HCT116 (cell line): Measurements from ENCODE around the gene LRRC74A. TPM values are rescaled to one million over a fixed set of nuclear protein-coding genes. Genes with fewer than 3 reads are reported as not detected.

Experiments used
- ATAC-seq: fragments of 200-7000 bp; cut with Tn5 transposase; 2 replicates; pipeline ENCODE4 v1.9.1; 2020; ENCODE audit warnings: mild to moderate bottlenecking, moderate library complexity
- BruUV-seq: library from RNA; stranded (reverse); fragments of 400-500 nt; replicated peaks from 2 replicates; lab custom pipeline; 2021; lab: Mats Ljungman, UMichigan
- CTCF ChIA-PET: fragments of 300-600 bp; sonication (Branson Sonifier 250); formaldehyde crosslinking; loops from one replicate; lab custom pipeline; 2021; ENCODE audit warnings: antibody characterized with exemption; lab: Charles Lee
- POLR2A ChIA-PET: fragments of 300-600, 350-600 bp; sonication (Branson Sonifier 250); formaldehyde crosslinking; loops from one replicate; lab custom pipeline; 2021; ENCODE audit warnings: antibody characterized with exemption; lab: Charles Lee
- RAD21 ChIA-PET, 2 experiments: fragments of 300-600 bp; sonication (Branson Sonifier 250); formaldehyde crosslinking; loops; one replicate each; lab custom pipeline; 2023; ENCODE audit warnings: low total read pairs in 2 of 2; ENCODE audit not compliant: uncharacterized antibody in 2 of 2, unreplicated experiment in 2 of 2, low non-redundant PET in 1 of 2; lab: Charles Lee
- DNase-seq: peaks from one replicate; pipeline ENCODE4 v3.0.0-alpha.2; 2010; ENCODE audit warnings: low read depth, low spot score
- H2AFZ ChIP-seq: fragments of 200-600 bp; shearing (Covaris generic), sonication (generic); 2 replicates; pipeline ENCODE4 v1.6.1; 2017; ENCODE audit warnings: low read depth, mixed run types, mixed read lengths, antibody characterized with exemption, low read length; ENCODE audit not compliant: poor library complexity, severe bottlenecking
- H3K27ac ChIP-seq: 2 replicates; pipeline ENCODE4 v1.5.1; 2012; ENCODE audit warnings: low read depth, low read length
- H3K27me3 ChIP-seq: fragments of 200-600 bp; sonication (generic); 2 replicates; pipeline ENCODE4 v1.6.1; 2016; ENCODE audit warnings: mixed run types, low read length, mixed read lengths; ENCODE audit not compliant: insufficient read depth
- H3K36me3 ChIP-seq, 2 experiments: fragments of 200-500 bp in 1 of 2; fragments of 200-600 bp in 1 of 2; sonication (Bioruptor generic) in 1 of 2; sonication (generic) in 1 of 2; 2 replicates each; pipeline versions ENCODE4 v1.5.1 to v1.6.1; 2014 to 2016; ENCODE audit warnings: low read length in 2 of 2, inconsistent platforms in 1 of 2, mixed read lengths in 1 of 2, mixed run types in 1 of 2; ENCODE audit not compliant: insufficient read depth in 2 of 2, control insufficient read depth in 1 of 2
- H3K4me1 ChIP-seq, 2 experiments: fragments of 200-600 bp in 1 of 2; sonication (generic) in 1 of 2; 2 replicates each; pipeline versions ENCODE4 v1.5.1 to v1.6.1; 2012 to 2017; ENCODE audit warnings: low read length in 2 of 2, inconsistent platforms in 1 of 2, mild to moderate bottlenecking in 1 of 2, mixed read lengths in 1 of 2, mixed run types in 1 of 2, moderate library complexity in 1 of 2; ENCODE audit not compliant: insufficient read depth in 2 of 2, control insufficient read depth in 1 of 2
- H3K4me2 ChIP-seq: fragments of 200-600 bp; sonication (generic); 2 replicates; pipeline ENCODE4 v1.6.1; 2017; ENCODE audit warnings: mixed run types, low read length, mixed read lengths
- H3K4me3 ChIP-seq, 2 experiments: fragments of 200-600 bp in 1 of 2; sonication (generic) in 1 of 2; replicated peaks in 1 of 2; 2 replicates each; pipeline ENCODE4 v1.5.1; 2011 to 2016; ENCODE audit warnings: low read length in 2 of 2, control low read depth in 1 of 2, low read depth in 1 of 2, mild to moderate bottlenecking in 1 of 2, mixed read lengths in 1 of 2, mixed run types in 1 of 2
- H3K79me2 ChIP-seq: fragments of 200-600 bp; sonication (generic); 2 replicates; pipeline ENCODE4 v1.6.1; 2017; ENCODE audit warnings: mild to moderate bottlenecking, mixed run types, low read length, moderate library complexity, mixed read lengths; ENCODE audit not compliant: insufficient read depth
- H3K9ac ChIP-seq: fragments of 200-600 bp; sonication (generic); 2 replicates; pipeline ENCODE4 v1.6.1; 2016; ENCODE audit warnings: low read length, mixed read lengths
- H3K9me2 ChIP-seq: fragments of 200-600 bp; sonication (generic), shearing (Covaris generic); 2 replicates; pipeline ENCODE4 v1.6.1; 2017; ENCODE audit warnings: mixed run types, mild to moderate bottlenecking, moderate library complexity; ENCODE audit not compliant: insufficient read depth
- H3K9me3 ChIP-seq, 2 experiments: fragments of 200-500 bp in 1 of 2; fragments of 200-600 bp in 1 of 2; sonication (Bioruptor generic) in 1 of 2; sonication (generic) in 1 of 2; 2 replicates each; pipeline ENCODE4 v1.6.1; 2014 to 2017; ENCODE audit warnings: low read length in 2 of 2, mixed read lengths in 2 of 2, inconsistent platforms in 1 of 2, low read depth in 1 of 2, mild to moderate bottlenecking in 1 of 2, mixed run types in 1 of 2, moderate library complexity in 1 of 2; ENCODE audit not compliant: control insufficient read depth in 1 of 2, insufficient read depth in 1 of 2
- H4K20me1 ChIP-seq: fragments of 200-600 bp; sonication (generic), shearing (Covaris generic); 2 replicates; pipeline ENCODE4 v1.6.1; 2017; ENCODE audit warnings: mixed run types, mild to moderate bottlenecking, moderate library complexity; ENCODE audit not compliant: insufficient read depth
- CBX3 ChIP-seq: IDR thresholded peaks from 2 replicates; pipeline ENCODE4 v1.6.1; 2012; ENCODE audit warnings: low read depth
- CEBPB ChIP-seq: IDR thresholded peaks from 2 replicates; pipeline ENCODE4 v1.6.1; 2012; ENCODE audit warnings: low read depth
- EZH2 ChIP-seq: fragments of 200-600 bp; sonication (generic); IDR thresholded peaks from 2 replicates; pipeline ENCODE4 v1.6.1; 2017; ENCODE audit warnings: antibody characterized with exemption, mixed run types
- EZH2phosphoT487 ChIP-seq: fragments of 200-600 bp; IDR thresholded peaks from 2 replicates; pipeline ENCODE4 v1.6.1; 2018; ENCODE audit warnings: antibody characterized with exemption, borderline replicate concordance
- FOSL1 ChIP-seq: IDR thresholded peaks from 2 replicates; pipeline ENCODE4 v1.6.1; 2012; ENCODE audit warnings: low read depth
- JUND ChIP-seq: IDR thresholded peaks from 2 replicates; pipeline ENCODE4 v1.6.1; 2012
- MAX ChIP-seq: IDR thresholded peaks from 2 replicates; pipeline ENCODE4 v1.6.1; 2012
- POLR2A ChIP-seq: IDR thresholded peaks from 2 replicates; pipeline ENCODE4 v1.7.0; 2011; ENCODE audit warnings: borderline replicate concordance; ENCODE audit not compliant: insufficient read depth, insufficient read length; ENCODE audit errors: extremely low read depth
- POLR2AphosphoS5 ChIP-seq: IDR thresholded peaks from 2 replicates; pipeline ENCODE4 v1.6.1; 2011; ENCODE audit warnings: mild to moderate bottlenecking, low read depth, low read length, moderate library complexity
- SIN3A ChIP-seq: IDR thresholded peaks from 2 replicates; pipeline ENCODE4 v1.6.1; 2012; ENCODE audit warnings: low read depth
- SP1 ChIP-seq: IDR thresholded peaks from 2 replicates; pipeline ENCODE4 v1.6.1; 2012; ENCODE audit warnings: low read depth
- SRF ChIP-seq: IDR thresholded peaks from 2 replicates; pipeline ENCODE4 v1.6.1; 2012; ENCODE audit warnings: low read depth
- ZBTB33 ChIP-seq: IDR thresholded peaks from 2 replicates; pipeline ENCODE4 v1.6.1; 2011; ENCODE audit warnings: mild to moderate bottlenecking, low read length, moderate library complexity; ENCODE audit not compliant: insufficient replicate concordance; ENCODE audit errors: extremely low read depth
- ZFX ChIP-seq: fragments of 450-650 bp; IDR thresholded peaks from 2 replicates; pipeline ENCODE4 v1.6.1; 2017
- intact Hi-C: fragments of 100-400 bp; cut with micrococcal nuclease; formaldehyde crosslinking; loops from 2 replicates; pipeline ENCODE4 v1.10.0; 2022
- total RNA-seq: library from RNA; stranded (reverse); gene quantifications from one replicate; pipeline ENCODE4 v1.2.1, GENCODE V29; 2021; ENCODE audit not compliant: unreplicated experiment

The LRRC74A gene
- total RNA-seq, 1 experiment from 2014 or later: not detected

GRCh38 chr14:76780058-76780345 lies 46.2 kb upstream of the LRRC74A start:
- no peaks in the 10 kb centered on the region for H3K27me3 ChIP-seq
- no peak for TF ChIP-seq JUND
- no peak for TF ChIP-seq POLR2A
- no peak for TF ChIP-seq ZBTB33
- no peak for TF ChIP-seq ZFX
- no peak for TF ChIP-seq EZH2phosphoT487
- no peak for TF ChIP-seq SP1
- no peak for TF ChIP-seq SIN3A
- TF ChIP-seq CEBPB: no peak
- no peak for TF ChIP-seq POLR2AphosphoS5
- TF ChIP-seq SRF: no peak
- TF ChIP-seq MAX: no peak
- no peak for TF ChIP-seq EZH2
- no peak for TF ChIP-seq CBX3
- no peak for TF ChIP-seq FOSL1
- H3K4me1 ChIP-seq: peaks cover 0 to 6% of the 10 kb centered on the region in 2 experiments; a peak in 1 of 4 replicates
- H3K4me2 ChIP-seq: no peak overlapping the region
- no peak overlapping the region for H2AFZ ChIP-seq
- H4K20me1 ChIP-seq: no peaks in the 10 kb centered on the region
- BruUV-seq: no TSS peak
- no peak overlapping the region for H3K27ac ChIP-seq
- CTCF ChIA-PET: no interaction called here
- no peak overlapping the region for H3K9ac ChIP-seq
- H3K9me2 ChIP-seq: no peaks in the 10 kb centered on the region
- no peak overlapping the region for H3K4me3 ChIP-seq
- no peak for DNase-seq
- no peaks in the 10 kb centered on the region for H3K79me2 ChIP-seq
- POLR2A ChIA-PET: no interaction called here
- ATAC-seq: no peak
- RAD21 ChIA-PET: no interaction called here
- intact Hi-C loops: no loop called here
- peaks cover 5 to 7% of the 10 kb centered on the region in 2 experiments; a peak in 3 of 4 replicates for H3K36me3 ChIP-seq
- no peaks in the 10 kb centered on the region for H3K9me3 ChIP-seq
